Nephron progenitor cell (in vitro differentiated cells): ENCODE measurements around the gene UBR1.

Source experiments
- DNase-seq: peaks from one replicate; pipeline ENCODE4 v3.0.0; 2021
- H3K27ac Mint-ChIP-seq: 2 replicates; pipeline ENCODE4 v1.8.0; 2021; ENCODE audit warnings: mild to moderate bottlenecking, moderate library complexity, mixed read lengths
- H3K27me3 Mint-ChIP-seq: 2 replicates; pipeline ENCODE4 v1.8.0; 2021; ENCODE audit warnings: mild to moderate bottlenecking, low read depth, mixed read lengths; ENCODE audit not compliant: poor library complexity
- H3K36me3 Mint-ChIP-seq: 2 replicates; pipeline ENCODE4 v1.8.0; 2021; ENCODE audit warnings: low read depth, mixed read lengths
- H3K4me1 Mint-ChIP-seq: 2 replicates; pipeline ENCODE4 v1.8.0; 2021; ENCODE audit warnings: mixed read lengths
- H3K4me3 Mint-ChIP-seq: 2 replicates; pipeline ENCODE4 v1.8.0; 2021; ENCODE audit warnings: mild to moderate bottlenecking, moderate library complexity, mixed read lengths
- H3K9me3 Mint-ChIP-seq: 2 replicates; pipeline ENCODE4 v1.8.0; 2021; ENCODE audit warnings: mild to moderate bottlenecking, moderate library complexity, mixed read lengths
- CTCF ChIP-seq: fragments of 200-600 bp; sonication (generic); IDR thresholded peaks from 2 replicates; pipeline ENCODE4 v1.5.0; 2021; ENCODE audit warnings: antibody characterized with exemption

Gene UBR1

GRCh38 chr15:43099105-43099845, 6.6 kb downstream of the UBR1 start:
- no peak overlapping the region for H3K4me3 Mint-ChIP-seq
- H3K36me3 Mint-ChIP-seq, result peaks cover 89% of the 10 kb centered on the region
- peaks cover 3% of the 10 kb centered on the region for H3K9me3 Mint-ChIP-seq
- no peak for TF ChIP-seq CTCF
- H3K27me3 Mint-ChIP-seq, result no peaks in the 10 kb centered on the region
- DNase-seq, result no peak
- peaks cover 31% of the 10 kb centered on the region for H3K4me1 Mint-ChIP-seq
- H3K27ac Mint-ChIP-seq, result no peak overlapping the region

GRCh38 chr15:43096411-43096810, 9.4 kb downstream of the UBR1 start:
- H3K36me3 Mint-ChIP-seq, result peaks cover 87% of the 10 kb centered on the region
- H3K4me3 Mint-ChIP-seq, result no peak overlapping the region
- no peak overlapping the region for H3K27ac Mint-ChIP-seq
- peaks cover 3% of the 10 kb centered on the region for H3K9me3 Mint-ChIP-seq
- peaks cover 10% of the 10 kb centered on the region for H3K4me1 Mint-ChIP-seq
- no peak for TF ChIP-seq CTCF
- H3K27me3 Mint-ChIP-seq, result no peaks in the 10 kb centered on the region
- no peak for DNase-seq

- Mint-ChIP-seq H3K27me3 (no peaks in the 10 kb centered on the region), H3K27ac (no peak overlapping the region), H3K4me1 (peaks cover 5% of the 10 kb centered on the region), H3K36me3 (peaks cover 81% of the 10 kb centered on the region), H3K4me3 (no peak overlapping the region), H3K9me3 (peaks cover 3% of the 10 kb centered on the region)
- no peak for DNase-seq
- no peak for TF ChIP-seq CTCF
These were observed 10.0 kb downstream of the UBR1 start for GRCh38 chr15:43095708-43096347.

DNA sequence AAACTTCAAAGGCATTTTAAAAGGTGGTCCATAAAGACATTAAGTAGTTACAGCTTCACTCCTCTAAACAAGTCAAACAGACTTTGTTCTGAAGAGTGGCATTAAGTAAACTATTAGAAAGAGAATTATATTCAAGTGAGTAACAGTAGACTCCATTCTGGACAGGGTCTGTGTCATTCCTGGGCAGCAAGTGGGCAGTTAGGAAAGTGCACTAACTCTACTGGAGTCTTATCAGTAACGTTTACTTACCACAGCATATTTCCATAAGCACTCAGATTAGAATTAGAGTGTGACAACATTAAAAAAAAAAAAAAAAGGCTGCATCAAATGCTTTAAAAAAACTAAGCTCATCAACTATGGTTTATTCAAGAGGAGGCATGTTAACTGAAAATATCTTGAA, 10.6 kb downstream of the UBR1 start:
- Mint-ChIP-seq H3K4me1 (peaks cover 5% of the 10 kb centered on the region), H3K9me3 (peaks cover 2% of the 10 kb centered on the region), H3K27ac (no peak overlapping the region), H3K4me3 (no peak overlapping the region), H3K36me3 (peaks cover 80% of the 10 kb centered on the region), H3K27me3 (no peaks in the 10 kb centered on the region)
- DNase-seq, result no peak
- TF ChIP-seq CTCF, result no peak

- H3K4me1 Mint-ChIP-seq, result peaks cover 5% of the 10 kb centered on the region
- H3K9me3 Mint-ChIP-seq, result no peaks in the 10 kb centered on the region
- no peak for DNase-seq
- H3K36me3 Mint-ChIP-seq, result peaks cover 79% of the 10 kb centered on the region
- peak overlapping the region; percentile 11 for H3K27ac Mint-ChIP-seq
- no peak for TF ChIP-seq CTCF
- H3K4me3 Mint-ChIP-seq, result no peak overlapping the region
- no peaks in the 10 kb centered on the region for H3K27me3 Mint-ChIP-seq
These were observed 11.3 kb downstream of the UBR1 start for GRCh38 chr15:43094416-43095030.
